GM08714 (cell line): Measurements from ENCODE around the gene PRKACA.

Experiments
- H3K4me3 ChIP-seq: fragments of 200-500 bp; sonication (Bioruptor generic); 2 replicates; pipeline ENCODE4 v1.5.1; 2014; ENCODE audit warnings: mild to moderate bottlenecking, low read length, inconsistent platforms
- ZNF274 ChIP-seq: IDR thresholded peaks from 2 replicates; pipeline ENCODE4 v1.6.1; 2012; ENCODE audit warnings: mild to moderate bottlenecking, low read depth, low read length

PRKACA gene

GRCh38 chr19:14117668-14118164 is at the start of gene PRKACA:
PRKACA (minus strand) TSS chr19:14117762; CDS start chr19:14117547, 215 bp downstream.
- TF ChIP-seq ZNF274: no peak
- H3K4me3 ChIP-seq: peak within 1 kb of the TSS; percentile 90

DNA sequence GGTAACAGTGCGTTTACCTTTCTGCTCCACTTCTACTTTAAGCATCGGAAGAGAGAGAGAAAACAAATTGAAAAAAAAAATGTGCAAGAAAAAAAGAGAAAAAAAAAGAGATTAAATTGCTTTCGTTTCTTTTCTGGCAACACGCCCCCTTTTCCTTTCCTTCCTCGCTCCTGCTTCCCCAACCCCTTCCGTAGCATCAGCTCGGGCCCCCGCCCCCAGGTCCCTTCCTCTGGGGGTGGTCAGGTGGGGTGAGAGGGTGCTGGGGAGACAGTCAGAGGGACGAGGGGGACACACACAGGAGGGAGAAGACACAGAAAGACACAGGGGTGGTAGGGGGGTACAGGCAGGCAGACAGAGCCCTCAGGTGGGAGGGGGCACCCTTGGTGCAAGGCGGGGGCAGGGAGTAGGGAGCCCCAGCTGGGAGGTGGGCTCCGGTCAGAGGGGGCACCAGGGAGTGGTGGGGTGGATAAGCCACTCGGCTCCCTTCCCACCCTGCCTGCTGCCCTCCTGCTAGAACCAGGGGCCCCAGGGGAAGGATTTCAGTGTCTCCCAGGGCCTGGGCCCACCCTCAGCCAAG is 49.5 kb upstream of the PRKACA start:
- no peak overlapping the region for H3K4me3 ChIP-seq
- no peak for TF ChIP-seq ZNF274

- TF ChIP-seq ZNF274: no peak
- H3K4me3 ChIP-seq: no peak overlapping the region
These were observed 48.6 kb upstream of the PRKACA start for GRCh38 chr19:14165990-14166830.

DNA sequence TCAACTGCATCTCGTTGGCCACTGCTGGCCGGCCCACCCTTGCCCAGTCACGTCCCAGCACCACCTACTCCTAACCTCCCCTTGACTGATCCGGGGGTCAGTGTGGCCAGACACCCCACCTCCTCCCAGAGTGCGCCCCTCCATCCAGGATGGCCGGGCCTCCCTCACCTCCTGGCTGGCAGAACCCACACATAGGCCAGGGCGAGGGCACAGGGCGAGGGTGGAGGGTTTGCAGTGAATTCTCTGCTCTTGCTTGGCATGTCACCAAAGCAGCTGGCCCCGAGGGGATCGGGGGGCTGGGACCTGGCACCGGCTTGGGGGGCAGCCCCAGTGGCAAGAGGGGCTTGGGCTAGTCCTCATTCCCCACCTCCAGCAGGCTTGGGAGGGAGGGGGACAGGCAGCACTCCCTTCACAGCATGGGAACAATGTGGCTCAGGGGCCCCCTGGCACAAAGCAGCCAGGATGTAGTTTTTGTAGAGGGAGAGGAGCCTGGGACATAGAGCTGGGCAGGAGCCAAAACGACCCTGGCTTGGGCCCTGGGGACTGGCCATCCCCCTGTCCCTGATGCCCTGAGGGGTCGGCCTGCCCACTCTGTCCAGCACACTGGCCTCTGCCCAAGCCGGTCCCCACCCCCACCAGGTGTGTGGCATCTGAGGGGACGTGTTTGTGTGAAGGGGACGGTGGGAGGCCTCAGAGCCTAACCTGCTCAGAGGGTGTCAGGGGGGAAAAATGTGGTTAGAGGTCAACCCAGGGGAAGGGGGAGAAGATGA is 47.3 kb upstream of the PRKACA start:
- no peak overlapping the region for H3K4me3 ChIP-seq
- TF ChIP-seq ZNF274: no peak

GRCh38 chr19:14164082-14164481 is 46.5 kb upstream of the PRKACA start:
- H3K4me3 ChIP-seq: no peak overlapping the region
- TF ChIP-seq ZNF274: no peak

DNA sequence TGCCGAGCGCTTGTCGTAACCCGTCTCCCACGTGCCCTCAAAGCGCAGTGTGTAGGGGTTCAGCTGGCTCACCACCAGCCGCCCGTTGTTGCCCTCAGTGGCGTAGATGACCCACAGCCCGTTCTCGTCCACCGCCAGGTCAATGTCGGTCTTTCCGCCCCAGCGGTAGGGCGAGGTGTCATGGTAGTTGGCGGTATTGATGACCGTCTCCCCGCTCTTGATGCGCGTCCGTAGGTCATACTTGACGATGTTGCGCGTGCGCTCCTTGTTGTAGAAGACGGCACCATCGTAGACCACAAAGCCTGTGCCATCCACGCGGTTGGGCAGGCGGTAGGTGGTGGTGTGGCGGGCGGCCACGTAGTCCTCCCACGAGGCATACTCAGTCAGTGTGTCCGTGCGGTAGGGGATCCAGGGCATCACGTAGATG is 45.3 kb upstream of the PRKACA start:
- TF ChIP-seq ZNF274: no peak
- H3K4me3 ChIP-seq: no peak overlapping the region

DNA sequence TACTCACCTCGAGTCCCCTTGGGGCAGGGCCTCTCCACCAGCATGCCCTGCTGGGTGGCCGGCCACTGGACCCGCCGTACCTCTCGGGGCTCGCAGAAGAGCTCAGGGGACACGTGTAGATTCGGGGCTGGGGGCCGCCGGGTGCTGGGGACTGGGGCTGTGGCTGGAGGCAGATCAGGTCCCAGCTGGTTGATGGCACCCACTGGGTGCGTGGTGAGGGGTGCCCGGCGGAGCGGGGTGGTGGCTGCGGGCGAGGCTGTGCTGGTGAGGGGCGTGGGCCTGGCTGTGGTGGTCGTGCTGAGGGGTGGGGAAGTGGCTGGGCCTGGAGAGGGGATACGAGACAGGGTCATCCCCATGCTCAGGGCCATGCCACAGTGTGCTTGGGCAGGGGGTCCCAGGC is 43.7 kb upstream of the PRKACA start:
- no peak overlapping the region for H3K4me3 ChIP-seq
- no peak for TF ChIP-seq ZNF274

GRCh38 chr19:14160017-14160703 is 42.6 kb upstream of the PRKACA start:
- no peak for TF ChIP-seq ZNF274
- no peak overlapping the region for H3K4me3 ChIP-seq

DNA sequence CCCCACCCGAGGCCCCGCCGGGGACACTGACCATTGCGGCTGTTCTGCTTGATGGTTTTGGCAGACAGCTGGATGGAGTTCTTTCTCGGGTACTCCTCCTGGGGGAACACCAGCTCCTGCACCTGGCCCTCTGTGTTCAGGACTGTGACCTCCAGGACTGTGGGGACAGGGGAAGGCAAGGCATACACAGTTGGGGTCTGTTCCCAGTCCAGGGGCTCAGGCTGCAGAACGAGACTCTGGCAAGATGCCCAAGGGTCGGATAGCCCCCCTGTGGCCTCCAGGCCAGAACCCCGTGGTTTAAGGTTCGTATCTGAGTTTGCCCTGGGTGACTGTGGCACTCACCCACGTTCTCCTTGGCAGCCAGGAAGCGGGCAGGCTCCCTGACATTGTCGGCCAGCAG is 41.5 kb upstream of the PRKACA start:
- no peak overlapping the region for H3K4me3 ChIP-seq
- TF ChIP-seq ZNF274: no peak

DNA sequence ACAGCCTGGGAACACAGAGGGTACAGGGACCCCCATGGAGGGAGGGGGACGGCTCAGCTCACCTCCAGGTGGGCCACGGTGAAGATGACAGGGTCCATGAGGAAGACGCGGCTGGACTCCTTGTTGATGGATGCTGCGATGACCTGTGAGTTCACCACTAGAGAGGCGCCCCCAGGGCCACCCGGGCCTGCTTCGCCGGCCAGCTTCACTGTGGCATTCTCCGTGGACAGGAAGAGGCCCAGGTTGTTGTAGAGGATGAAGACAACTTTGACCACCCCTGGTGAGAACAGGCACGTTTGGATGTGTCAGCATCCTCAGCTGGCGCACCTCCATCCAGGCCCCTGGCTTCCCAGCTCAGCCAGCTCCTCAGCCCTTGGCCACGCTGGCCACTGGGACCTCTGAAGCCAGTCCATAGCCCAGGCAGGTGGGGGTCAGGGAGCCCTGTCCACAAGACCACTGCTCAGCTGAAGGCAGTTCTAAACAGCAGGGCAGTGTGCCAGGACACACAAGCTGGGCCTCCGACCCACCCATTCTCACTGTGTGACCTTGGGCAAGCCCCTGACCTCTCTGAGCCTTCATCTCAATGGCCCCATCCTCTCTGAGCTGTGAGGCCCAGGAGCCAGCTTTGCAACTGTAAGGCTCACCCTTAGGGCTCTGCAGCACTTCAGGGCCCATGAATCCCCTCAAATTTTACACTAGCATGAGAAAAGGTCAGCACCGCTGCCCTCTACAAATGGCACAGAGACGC is 40.9 kb upstream of the PRKACA start:
- TF ChIP-seq ZNF274: no peak
- H3K4me3 ChIP-seq: no peak overlapping the region

DNA sequence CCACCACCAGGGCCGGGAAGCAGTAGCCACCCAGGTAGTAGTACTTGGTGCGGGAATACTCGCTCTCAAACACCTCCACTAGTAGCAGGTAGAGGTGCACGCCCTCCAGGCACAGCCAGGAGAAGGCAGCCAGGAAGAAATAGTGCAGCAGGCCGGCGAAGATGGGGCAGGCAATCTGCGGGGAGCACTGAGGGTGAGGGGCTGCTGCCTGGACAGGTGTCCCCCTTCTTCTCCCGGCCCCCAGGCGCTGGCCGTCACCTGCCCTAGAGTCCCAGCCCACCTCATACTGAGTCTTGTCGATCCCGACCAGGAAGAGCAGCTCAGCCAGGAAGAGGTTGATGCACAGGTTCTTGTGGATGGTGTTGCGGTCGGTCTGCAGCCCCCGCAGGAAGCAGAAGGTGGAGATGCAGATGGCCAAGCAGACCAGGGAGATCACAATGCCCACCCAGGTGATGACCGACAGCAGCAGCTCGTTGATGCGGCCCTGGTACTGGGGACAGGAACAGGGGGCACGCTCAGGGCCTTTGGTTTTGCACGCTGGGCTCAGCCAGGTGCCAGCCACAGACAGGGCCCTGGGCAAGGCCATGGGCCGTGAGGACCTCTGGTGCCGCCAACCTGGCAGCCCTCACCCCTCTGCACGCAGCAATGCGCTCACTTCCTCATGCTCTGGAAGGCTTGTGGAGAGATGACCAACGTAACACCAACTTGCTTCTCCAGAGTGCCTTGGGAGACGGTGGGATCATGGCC is 39.6 kb upstream of the PRKACA start:
- no peak for TF ChIP-seq ZNF274
- H3K4me3 ChIP-seq: no peak overlapping the region

GRCh38 chr19:14156122-14156521 is 38.6 kb upstream of the PRKACA start:
- no peak overlapping the region for H3K4me3 ChIP-seq
- TF ChIP-seq ZNF274: no peak

DNA sequence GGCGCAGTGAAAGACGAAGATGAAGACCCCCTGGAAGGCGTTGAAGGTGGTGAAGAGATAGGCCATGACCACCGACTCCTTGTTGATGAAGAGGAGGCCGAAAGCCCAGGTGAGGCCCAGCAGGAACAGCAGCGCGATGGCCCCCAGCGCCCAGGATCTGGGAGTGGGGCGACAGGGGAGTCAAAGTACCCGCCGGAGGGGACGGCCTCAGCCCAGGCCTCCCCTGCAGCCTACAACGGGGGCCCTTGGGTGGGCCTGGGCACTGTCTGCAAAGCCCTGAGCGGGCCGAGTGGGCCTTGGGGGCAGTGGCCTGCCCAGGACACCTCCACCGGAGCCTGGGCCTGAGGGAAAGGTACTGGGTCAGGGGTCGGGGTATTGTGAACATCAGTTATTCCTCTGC is 37.8 kb upstream of the PRKACA start:
- no peak overlapping the region for H3K4me3 ChIP-seq
- no peak for TF ChIP-seq ZNF274
